HepG2 (cell line): Measurements from ENCODE around the gene SSBP2. TPM values are rescaled to one million over a fixed set of nuclear protein-coding genes. Genes with fewer than 3 reads are reported as not detected.

ENCODE experiments used
- ARNTL ChIP-seq: sonication (generic); formaldehyde crosslinking; IDR thresholded peaks from 2 replicates; pipeline ENCODE4 v1.4.0; 2020; ENCODE audit warnings: mild to moderate bottlenecking, missing genetic modification reagents
- ETV6 ChIP-seq: sonication (generic); formaldehyde crosslinking; conservative IDR thresholded peaks from 2 replicates; pipeline ENCODE4 v1.4.0; 2020; ENCODE audit warnings: missing genetic modification reagents
- FOXK2 ChIP-seq: fragments of 450-650 bp; IDR thresholded peaks from 2 replicates; pipeline ENCODE4 v1.6.1; 2016
- KDM1A ChIP-seq: IDR thresholded peaks from 2 replicates; pipeline ENCODE4 v1.6.1; 2016; ENCODE audit warnings: missing compliant biosample characterization
- LCORL ChIP-seq, 2 experiments: fragments of 450-650 bp in 1 of 2; sonication (generic) in 1 of 2; formaldehyde crosslinking in 1 of 2; IDR thresholded peaks; 2 replicates each; pipeline versions ENCODE4 v1.5.0 to v1.6.1; 2017 to 2020; ENCODE audit warnings: antibody characterized with exemption in 1 of 2, missing genetic modification reagents in 1 of 2
- MEIS1 ChIP-seq: sonication (generic); formaldehyde crosslinking; IDR thresholded peaks from 2 replicates; pipeline ENCODE4 v1.9.0; 2021; ENCODE audit warnings: mild to moderate bottlenecking, missing genetic modification reagents, moderate library complexity, borderline replicate concordance
- MTA3 ChIP-seq: sonication (generic); formaldehyde crosslinking; IDR thresholded peaks from 2 replicates; pipeline ENCODE4 v1.4.0; 2020; ENCODE audit warnings: missing genetic modification reagents
- PITX1 ChIP-seq: sonication (generic); formaldehyde crosslinking; IDR thresholded peaks from 2 replicates; pipeline ENCODE4 v1.5.1; 2020; ENCODE audit warnings: mild to moderate bottlenecking, missing genetic modification reagents
- PRMT3 ChIP-seq: sonication (generic); formaldehyde crosslinking; IDR thresholded peaks from 2 replicates; pipeline ENCODE4 v1.8.1; 2022; ENCODE audit warnings: low read depth, mild to moderate bottlenecking, moderate library complexity, missing genetic modification reagents, borderline replicate concordance
- ZFP36L1 ChIP-seq: sonication (generic); formaldehyde crosslinking; IDR thresholded peaks from 2 replicates; pipeline ENCODE4 v1.8.0; 2022; ENCODE audit warnings: mild to moderate bottlenecking, missing genetic modification reagents, moderate library complexity
- ZNF496 ChIP-seq: sonication (generic); formaldehyde crosslinking; IDR thresholded peaks from 2 replicates; pipeline ENCODE4 v1.8.1; 2023; ENCODE audit warnings: mild to moderate bottlenecking, moderate library complexity, missing genetic modification reagents; ENCODE audit not compliant: insufficient replicate concordance
- ZNF589 ChIP-seq: sonication (generic); formaldehyde crosslinking; conservative IDR thresholded peaks from 2 replicates; pipeline ENCODE4 v1.8.0; 2022; ENCODE audit warnings: mild to moderate bottlenecking, moderate library complexity, missing genetic modification reagents
- ZNF816 ChIP-seq: sonication (generic); formaldehyde crosslinking; IDR thresholded peaks from 2 replicates; pipeline ENCODE4 v1.8.0; 2022; ENCODE audit warnings: missing genetic modification reagents, mild to moderate bottlenecking, borderline replicate concordance
- ZNF883 ChIP-seq: sonication (generic); formaldehyde crosslinking; IDR thresholded peaks from 2 replicates; pipeline ENCODE4 v1.5.1; 2020; ENCODE audit warnings: mild to moderate bottlenecking, missing genetic modification reagents; ENCODE audit errors: not compliant biosample characterization
- polyA plus RNA-seq, 8 experiments: library from polyadenylated mRNA; depleted of rRNA in 3 of 8; stranded (reverse) in 7 of 8; unstranded in 1 of 8; fragments of >200 nt; fragmentation: Illumina TruSeq in 4 of 8; extraction: Trizol in 4 of 8; gene quantifications; 2 replicates each; pipeline versions ENCODE4 v1.2.1 to v1.2.3, GENCODE V29; 2011 to 2016; ENCODE audit warnings: low read depth in 4 of 8, missing spikeins in 1 of 8, mixed read lengths in 1 of 8; ENCODE audit not compliant: insufficient read depth in 1 of 8
- total RNA-seq, 5 experiments: library from RNA; depleted of rRNA; stranded (reverse); fragments of >200 nt; fragmentation: Illumina TruSeq; extraction: Trizol; gene quantifications; 2 replicates each; pipeline ENCODE4 v1.2.3, GENCODE V29; 2016; ENCODE audit warnings: low read depth in 1 of 5
- TF ChIP-seq, protein P1 (sequence below): sonication (generic); formaldehyde crosslinking; IDR thresholded peaks from 2 replicates; pipeline ENCODE4 v1.5.0; 2020; ENCODE audit warnings: missing genetic modification reagents
- TF ChIP-seq, protein P2 (sequence below): sonication (generic); formaldehyde crosslinking; IDR thresholded peaks from 2 replicates; pipeline ENCODE4 v1.4.0; 2020; ENCODE audit warnings: missing genetic modification reagents
- TF ChIP-seq, protein P3 (sequence below): sonication (generic); formaldehyde crosslinking; IDR thresholded peaks from 2 replicates; pipeline ENCODE4 v1.5.1; 2020; ENCODE audit warnings: missing genetic modification reagents, mild to moderate bottlenecking, borderline replicate concordance
- TF ChIP-seq, protein P4 (sequence below): sonication (generic); formaldehyde crosslinking; IDR thresholded peaks from one replicate; pipeline ENCODE4 v1.5.1; 2020; ENCODE audit warnings: mild to moderate bottlenecking, missing genetic modification reagents; ENCODE audit errors: not compliant biosample characterization

The SSBP2 gene
- total and polyA plus RNA-seq, 2 of the 13 experiments (the other 11 are each of a cell fraction or from before 2014, with no cell fraction given): 0.16 TPM; not detected in 1

DNA sequence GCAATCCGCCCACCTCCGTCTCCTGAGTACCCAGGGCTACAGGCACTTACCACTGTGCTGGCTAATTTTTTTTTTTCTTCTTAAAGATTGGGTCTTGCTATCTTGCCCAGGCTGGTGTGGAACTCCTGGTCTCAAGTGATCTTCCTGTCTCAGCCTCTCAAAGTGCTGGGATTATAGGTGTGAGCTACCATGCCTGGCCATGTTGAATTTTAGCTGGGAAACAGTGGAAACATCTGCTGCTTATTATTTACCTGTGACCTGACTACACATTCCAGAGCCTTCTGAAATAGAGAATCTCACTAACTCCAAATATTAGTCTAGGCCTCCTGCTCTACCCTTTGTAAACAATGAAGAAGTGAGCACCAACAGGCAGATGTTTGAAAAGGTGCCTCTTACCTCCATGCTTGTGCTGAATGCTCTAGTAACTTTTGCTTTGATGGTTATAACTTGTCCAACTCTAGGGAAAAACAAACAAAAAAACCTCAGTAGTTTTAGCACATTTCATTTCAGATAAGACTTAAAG lies 379.5 kb downstream of the SSBP2 start (continued):
- TF ChIP-seq LCORL (IDR thresholded peaks at IDR 0.05) (no peak), LCORL (CRISPR knock-in tag; IDR thresholded peaks at IDR 0.05) (peak; percentile 89), KDM1A (CRISPR knock-in tag) (no peak), MEIS1 (CRISPR knock-in tag) (peak; percentile 44; the same call in 1 of the 2 replicates), ZNF816 (CRISPR knock-in tag) (no peak; the same call in 1 of the 2 replicates), ZNF589 (CRISPR knock-in tag) (no peak), PITX1 (CRISPR knock-in tag) (peak; percentile 88), MTA3 (CRISPR knock-in tag) (no peak), PRMT3 (CRISPR knock-in tag) (no peak), ZNF496 (CRISPR knock-in tag) (no peak), ARNTL (CRISPR knock-in tag) (peak; percentile 28; the same call in 1 of the 2 replicates), ZFP36L1 (CRISPR knock-in tag) (0 out of 2 replicates have a peak, but pooled peaks have one; percentile 48), ETV6 (no peak), ZNF883 (CRISPR knock-in tag) (no peak), FOXK2 (no peak)
- TF ChIP-seq, protein P1, sequence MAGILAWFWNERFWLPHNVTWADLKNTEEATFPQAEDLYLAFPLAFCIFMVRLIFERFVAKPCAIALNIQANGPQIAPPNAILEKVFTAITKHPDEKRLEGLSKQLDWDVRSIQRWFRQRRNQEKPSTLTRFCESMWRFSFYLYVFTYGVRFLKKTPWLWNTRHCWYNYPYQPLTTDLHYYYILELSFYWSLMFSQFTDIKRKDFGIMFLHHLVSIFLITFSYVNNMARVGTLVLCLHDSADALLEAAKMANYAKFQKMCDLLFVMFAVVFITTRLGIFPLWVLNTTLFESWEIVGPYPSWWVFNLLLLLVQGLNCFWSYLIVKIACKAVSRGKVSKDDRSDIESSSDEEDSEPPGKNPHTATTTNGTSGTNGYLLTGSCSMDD: no peak
- TF ChIP-seq, protein P2, sequence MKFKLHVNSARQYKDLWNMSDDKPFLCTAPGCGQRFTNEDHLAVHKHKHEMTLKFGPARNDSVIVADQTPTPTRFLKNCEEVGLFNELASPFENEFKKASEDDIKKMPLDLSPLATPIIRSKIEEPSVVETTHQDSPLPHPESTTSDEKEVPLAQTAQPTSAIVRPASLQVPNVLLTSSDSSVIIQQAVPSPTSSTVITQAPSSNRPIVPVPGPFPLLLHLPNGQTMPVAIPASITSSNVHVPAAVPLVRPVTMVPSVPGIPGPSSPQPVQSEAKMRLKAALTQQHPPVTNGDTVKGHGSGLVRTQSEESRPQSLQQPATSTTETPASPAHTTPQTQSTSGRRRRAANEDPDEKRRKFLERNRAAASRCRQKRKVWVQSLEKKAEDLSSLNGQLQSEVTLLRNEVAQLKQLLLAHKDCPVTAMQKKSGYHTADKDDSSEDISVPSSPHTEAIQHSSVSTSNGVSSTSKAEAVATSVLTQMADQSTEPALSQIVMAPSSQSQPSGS (CRISPR knock-in tag): peak; percentile 23; the same call in 1 of the 2 replicates
- TF ChIP-seq, protein P3, sequence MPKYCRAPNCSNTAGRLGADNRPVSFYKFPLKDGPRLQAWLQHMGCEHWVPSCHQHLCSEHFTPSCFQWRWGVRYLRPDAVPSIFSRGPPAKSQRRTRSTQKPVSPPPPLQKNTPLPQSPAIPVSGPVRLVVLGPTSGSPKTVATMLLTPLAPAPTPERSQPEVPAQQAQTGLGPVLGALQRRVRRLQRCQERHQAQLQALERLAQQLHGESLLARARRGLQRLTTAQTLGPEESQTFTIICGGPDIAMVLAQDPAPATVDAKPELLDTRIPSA: no peak
- TF ChIP-seq, protein P4, sequence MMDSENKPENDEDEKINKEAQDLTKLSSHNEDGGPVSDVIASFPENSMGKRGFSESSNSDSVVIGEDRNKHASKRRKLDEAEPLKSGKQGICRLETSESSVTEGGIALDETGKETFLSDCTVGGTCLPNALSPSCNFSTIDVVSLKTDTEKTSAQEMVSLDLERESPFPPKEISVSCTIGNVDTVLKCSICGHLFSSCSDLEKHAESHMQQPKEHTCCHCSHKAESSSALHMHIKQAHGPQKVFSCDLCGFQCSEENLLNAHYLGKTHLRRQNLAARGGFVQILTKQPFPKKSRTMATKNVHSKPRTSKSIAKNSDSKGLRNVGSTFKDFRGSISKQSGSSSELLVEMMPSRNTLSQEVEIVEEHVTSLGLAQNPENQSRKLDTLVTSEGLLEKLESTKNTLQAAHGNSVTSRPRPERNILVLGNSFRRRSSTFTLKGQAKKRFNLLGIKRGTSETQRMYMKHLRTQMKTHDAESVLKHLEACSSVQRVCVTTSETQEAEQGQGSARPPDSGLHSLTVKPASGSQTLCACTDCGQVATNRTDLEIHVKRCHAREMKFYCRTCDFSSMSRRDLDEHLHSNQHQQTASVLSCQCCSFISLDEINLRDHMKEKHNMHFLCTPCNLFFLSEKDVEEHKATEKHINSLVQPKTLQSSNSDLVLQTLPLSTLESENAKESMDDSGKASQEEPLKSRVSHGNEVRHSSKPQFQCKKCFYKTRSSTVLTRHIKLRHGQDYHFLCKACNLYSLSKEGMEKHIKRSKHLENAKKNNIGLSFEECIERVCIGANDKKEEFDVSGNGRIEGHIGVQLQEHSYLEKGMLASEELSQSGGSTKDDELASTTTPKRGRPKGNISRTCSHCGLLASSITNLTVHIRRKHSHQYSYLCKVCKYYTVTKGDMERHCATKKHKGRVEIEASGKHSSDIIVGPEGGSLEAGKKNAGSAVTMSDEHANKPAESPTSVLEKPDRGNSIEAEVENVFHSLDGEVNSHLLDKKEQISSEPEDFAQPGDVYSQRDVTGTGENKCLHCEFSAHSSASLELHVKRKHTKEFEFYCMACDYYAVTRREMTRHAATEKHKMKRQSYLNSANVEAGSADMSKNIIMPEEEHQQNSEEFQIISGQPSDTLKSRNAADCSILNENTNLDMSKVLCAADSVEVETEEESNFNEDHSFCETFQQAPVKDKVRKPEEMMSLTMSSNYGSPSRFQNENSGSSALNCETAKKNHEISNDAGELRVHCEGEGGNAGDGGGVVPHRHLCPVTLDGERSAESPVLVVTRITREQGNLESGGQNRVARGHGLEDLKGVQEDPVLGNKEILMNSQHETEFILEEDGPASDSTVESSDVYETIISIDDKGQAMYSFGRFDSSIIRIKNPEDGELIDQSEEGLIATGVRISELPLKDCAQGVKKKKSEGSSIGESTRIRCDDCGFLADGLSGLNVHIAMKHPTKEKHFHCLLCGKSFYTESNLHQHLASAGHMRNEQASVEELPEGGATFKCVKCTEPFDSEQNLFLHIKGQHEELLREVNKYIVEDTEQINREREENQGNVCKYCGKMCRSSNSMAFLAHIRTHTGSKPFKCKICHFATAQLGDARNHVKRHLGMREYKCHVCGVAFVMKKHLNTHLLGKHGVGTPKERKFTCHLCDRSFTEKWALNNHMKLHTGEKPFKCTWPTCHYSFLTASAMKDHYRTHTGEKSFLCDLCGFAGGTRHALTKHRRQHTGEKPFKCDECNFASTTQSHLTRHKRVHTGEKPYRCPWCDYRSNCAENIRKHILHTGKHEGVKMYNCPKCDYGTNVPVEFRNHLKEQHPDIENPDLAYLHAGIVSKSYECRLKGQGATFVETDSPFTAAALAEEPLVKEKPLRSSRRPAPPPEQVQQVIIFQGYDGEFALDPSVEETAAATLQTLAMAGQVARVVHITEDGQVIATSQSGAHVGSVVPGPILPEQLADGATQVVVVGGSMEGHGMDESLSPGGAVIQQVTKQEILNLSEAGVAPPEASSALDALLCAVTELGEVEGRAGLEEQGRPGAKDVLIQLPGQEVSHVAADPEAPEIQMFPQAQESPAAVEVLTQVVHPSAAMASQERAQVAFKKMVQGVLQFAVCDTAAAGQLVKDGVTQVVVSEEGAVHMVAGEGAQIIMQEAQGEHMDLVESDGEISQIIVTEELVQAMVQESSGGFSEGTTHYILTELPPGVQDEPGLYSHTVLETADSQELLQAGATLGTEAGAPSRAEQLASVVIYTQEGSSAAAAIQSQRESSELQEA (CRISPR knock-in tag): no peak
